HepG2 (cell line): ENCODE data around the gene CES1. TPM values are rescaled to one million over a fixed set of nuclear protein-coding genes. Genes with fewer than 3 reads are reported as not detected.

Source experiments
- ATAC-seq: fragments of 200-7000 bp; cut with Tn5 transposase; 3 replicates; pipeline ENCODE4 v1.9.1; 2020; ENCODE audit warnings: mild to moderate bottlenecking, moderate library complexity
- BruUV-seq: library from RNA; stranded (reverse); fragments of 400-500 nt; replicated peaks from 2 replicates; lab custom pipeline; 2021; lab: Mats Ljungman, UMichigan
- CTCF ChIA-PET: fragments of 300-600 bp; formaldehyde crosslinking; extraction: SDS; loops from one replicate; lab custom pipeline; 2021; ENCODE audit warnings: low total read pairs, inconsistent platforms, low intra/inter-chr PET ratio; lab: Yijun Ruan, JAX
- POLR2A ChIA-PET: fragments of 350-600 bp; sonication (Branson Sonifier 250); formaldehyde crosslinking; loops from one replicate; lab custom pipeline; 2020; ENCODE audit warnings: antibody characterized with exemption, inconsistent platforms; lab: Yijun Ruan, JAX
- DNase-seq: peaks from one replicate; pipeline ENCODE4 v3.0.0-alpha.2; 2015; ENCODE audit warnings: low spot score
- FAIRE-seq: peaks from 3 replicates; lab custom pipeline; 2011; peaks lifted over from hg19 to GRCh38; lab: Jason Lieb, UNC
- H2AFZ ChIP-seq: one replicate; pipeline ENCODE4 v1.6.1; 2011; ENCODE audit warnings: low read length, inconsistent platforms
- H3K27ac ChIP-seq: fragments of 300-600 bp; 3 replicates; pipeline ENCODE4 v1.8.0; 2011; ENCODE audit warnings: mixed run types, mild to moderate bottlenecking, mixed read lengths, low read length, inconsistent platforms; ENCODE audit not compliant: insufficient read depth; ENCODE audit errors: extremely low read length
- H3K27me3 ChIP-seq, 2 experiments: fragments of 200-600 bp in 1 of 2; 2 replicates in 1 of 2; 3 replicates in 1 of 2; pipeline versions ENCODE4 v1.6.0 to v1.8.0; 2011; ENCODE audit warnings: low read length in 2 of 2, mild to moderate bottlenecking in 2 of 2, moderate library complexity in 2 of 2, inconsistent platforms in 1 of 2; ENCODE audit not compliant: insufficient read depth in 2 of 2, control insufficient read depth in 1 of 2
- H3K36me3 ChIP-seq, 2 experiments: fragments of 200-600 bp in 1 of 2; replicated peaks in 1 of 2; 2 replicates in 1 of 2; 3 replicates in 1 of 2; pipeline versions ENCODE4 v1.5.1 to v1.8.0; 2011; ENCODE audit warnings: low read length in 2 of 2, inconsistent platforms in 1 of 2; ENCODE audit not compliant: insufficient read depth in 2 of 2, control insufficient read depth in 1 of 2
- H3K4me1 ChIP-seq: 2 replicates; pipeline ENCODE4 v1.5.1; 2012; ENCODE audit warnings: low read length, inconsistent platforms; ENCODE audit not compliant: insufficient read depth
- H3K4me2 ChIP-seq: 2 replicates; pipeline ENCODE4 v1.6.0; 2011; ENCODE audit warnings: low read depth, low read length, inconsistent platforms
- H3K4me3 ChIP-seq, 3 experiments: fragments of 200-600 bp in 1 of 3; sonication (generic), shearing (Covaris generic) in 1 of 3; replicated peaks in 1 of 3; 2 replicates each; pipeline ENCODE4 v1.5.1; 2011 to 2016; ENCODE audit warnings: low read length in 3 of 3, inconsistent platforms in 2 of 3, low read depth in 2 of 3, mild to moderate bottlenecking in 2 of 3, control low read depth in 1 of 3, mixed read lengths in 1 of 3; ENCODE audit not compliant: insufficient read depth in 1 of 3
- H3K79me2 ChIP-seq: one replicate; pipeline ENCODE4 v1.6.1; 2011; ENCODE audit warnings: low read length, inconsistent platforms; ENCODE audit not compliant: insufficient read depth
- H3K9ac ChIP-seq: 2 replicates; pipeline ENCODE4 v1.6.0; 2011; ENCODE audit warnings: mild to moderate bottlenecking, low read depth, low read length, inconsistent platforms; ENCODE audit not compliant: insufficient read depth
- H3K9me3 ChIP-seq: 2 replicates; pipeline ENCODE4 v1.5.1; 2012; ENCODE audit warnings: mild to moderate bottlenecking, low read length
- H4K20me1 ChIP-seq: 2 replicates; pipeline ENCODE4 v1.6.0; 2011; ENCODE audit warnings: inconsistent platforms, mild to moderate bottlenecking, low read length, moderate library complexity; ENCODE audit not compliant: insufficient read depth
- BCL3 ChIP-seq: sonication (generic); formaldehyde crosslinking; IDR thresholded peaks from 2 replicates; pipeline ENCODE4 v1.5.1; 2020; ENCODE audit warnings: mild to moderate bottlenecking, missing genetic modification reagents, moderate library complexity
- EHMT2 ChIP-seq: fragments of 200-600 bp; sonication (generic); IDR thresholded peaks from 2 replicates; pipeline ENCODE4 v1.7.0; 2017; ENCODE audit warnings: antibody characterized with exemption, low read depth, low read length, borderline replicate concordance
- FOXK1 ChIP-seq: sonication (generic); formaldehyde crosslinking; IDR thresholded peaks from 2 replicates; pipeline ENCODE4 v1.4.0; 2020; ENCODE audit warnings: low read depth, missing genetic modification reagents, borderline replicate concordance
- MIER3 ChIP-seq: IDR thresholded peaks from 2 replicates; pipeline ENCODE4 v1.6.1; 2016; ENCODE audit warnings: missing compliant biosample characterization, borderline replicate concordance
- NFE2 ChIP-seq: sonication (generic); formaldehyde crosslinking; IDR thresholded peaks from 2 replicates; pipeline ENCODE4 v1.4.0; 2020; ENCODE audit warnings: missing genetic modification reagents
- RNF219 ChIP-seq: sonication (generic); formaldehyde crosslinking; IDR thresholded peaks from 2 replicates; pipeline ENCODE4 v1.5.0; 2020; ENCODE audit warnings: mild to moderate bottlenecking, missing genetic modification reagents
- USF2 ChIP-seq, 2 experiments: sonication (generic) in 1 of 2; formaldehyde crosslinking in 1 of 2; IDR thresholded peaks; 2 replicates each; pipeline versions ENCODE4 v1.5.1 to v1.6.1; 2011 to 2020; ENCODE audit warnings: borderline replicate concordance in 1 of 2, low read depth in 1 of 2, low read length in 1 of 2, mild to moderate bottlenecking in 1 of 2, missing genetic modification reagents in 1 of 2, moderate library complexity in 1 of 2
- ZFP36 ChIP-seq: fragments of 150-350 bp; IDR thresholded peaks from 2 replicates; pipeline ENCODE4 v1.6.1; 2018; ENCODE audit warnings: borderline replicate concordance, low read length, low read depth; ENCODE audit not compliant: partially characterized antibody
- ZMAT3 ChIP-seq: sonication (generic); formaldehyde crosslinking; conservative IDR thresholded peaks from 2 replicates; pipeline ENCODE4 v1.7.0; 2021; ENCODE audit warnings: missing genetic modification reagents
- ZMYM3 ChIP-seq: sonication (generic); formaldehyde crosslinking; IDR thresholded peaks from 2 replicates; pipeline ENCODE4 v1.5.1; 2020; ENCODE audit warnings: mild to moderate bottlenecking, missing genetic modification reagents
- ZNF121 ChIP-seq: sonication (generic); formaldehyde crosslinking; IDR thresholded peaks from 2 replicates; pipeline ENCODE4 v1.5.0; 2020; ENCODE audit warnings: mild to moderate bottlenecking, missing genetic modification reagents
- ZNF24 ChIP-seq: fragments of 450-650 bp; IDR thresholded peaks from 2 replicates; pipeline ENCODE4 v1.6.1; 2017; ENCODE audit warnings: antibody characterized with exemption, mild to moderate bottlenecking
- ZNF687 ChIP-seq: sonication (generic); formaldehyde crosslinking; IDR thresholded peaks from 2 replicates; pipeline ENCODE4 v1.5.1; 2020; ENCODE audit warnings: mild to moderate bottlenecking, missing genetic modification reagents, moderate library complexity
- ZNF775 ChIP-seq: sonication (generic); formaldehyde crosslinking; IDR thresholded peaks from 2 replicates; pipeline ENCODE4 v1.4.0; 2020; ENCODE audit warnings: missing genetic modification reagents, mild to moderate bottlenecking, moderate library complexity, borderline replicate concordance
- WGBS: methylation state at CpG from one replicate; pipeline ENCODE4 v1.1.6; 2017; ENCODE audit warnings: low lambda C conversion rate; 5-methylcytosine and 5-hydroxymethylcytosine counted together
- in situ Hi-C: cut with HindIII; loops from 2 replicates; pipeline ENCODE4 v1.10.0; 2017; ENCODE audit warnings: low pct_unique_long_range_greater_than_20kb; ENCODE audit not compliant: extremely low pct_ligation_motif_present
- intact Hi-C: fragments of 100-400 bp; cut with micrococcal nuclease; formaldehyde crosslinking; loops from one replicate; pipeline ENCODE4 v1.10.0; 2022; ENCODE audit not compliant: unreplicated experiment
- polyA plus RNA-seq, 8 experiments: library from polyadenylated mRNA; depleted of rRNA in 3 of 8; stranded (reverse) in 7 of 8; unstranded in 1 of 8; fragments of >200 nt; fragmentation: Illumina TruSeq in 4 of 8; extraction: Trizol in 4 of 8; gene quantifications; 2 replicates each; pipeline versions ENCODE4 v1.2.1 to v1.2.3, GENCODE V29; 2011 to 2016; ENCODE audit warnings: low read depth in 4 of 8, missing spikeins in 1 of 8, mixed read lengths in 1 of 8; ENCODE audit not compliant: insufficient read depth in 1 of 8
- total RNA-seq, 5 experiments: library from RNA; depleted of rRNA; stranded (reverse); fragments of >200 nt; fragmentation: Illumina TruSeq; extraction: Trizol; gene quantifications; 2 replicates each; pipeline ENCODE4 v1.2.3, GENCODE V29; 2016; ENCODE audit warnings: low read depth in 1 of 5

The CES1 gene
- total and polyA plus RNA-seq, 2 of the 13 experiments (the other 11 are each of a cell fraction or from before 2014, with no cell fraction given): 136 to 198 TPM

- Histone ChIP-seq H3K27ac (no peak overlapping the region), H3K4me2 (no peak overlapping the region), H3K27me3 (no peaks in the 10 kb centered on the region), H3K4me1 (no peaks in the 10 kb centered on the region), H3K36me3 (peaks cover 10 to 57% of the 10 kb centered on the region in 2 experiments; a peak in 4 of 5 replicates), H4K20me1 (no peaks in the 10 kb centered on the region), H3K9ac (no peak overlapping the region), H3K9me3 (no peaks in the 10 kb centered on the region), H2AFZ (no peak overlapping the region), H3K79me2 (no peaks in the 10 kb centered on the region), H3K4me3 (no peak overlapping the region)
- FAIRE-seq: no peak
- BruUV-seq: no TSS peak
- intact Hi-C loops: no loop called here
- no peak for DNase-seq
- in situ Hi-C loops: no loop called here
- 98% methylated on average over 6 of the region's 6 CpGs for WGBS
- POLR2A ChIA-PET: no interaction called here
- CTCF ChIA-PET: no interaction called here
- ATAC-seq: no peak
- TF ChIP-seq FOXK1 (no peak), ZNF121 (CRISPR knock-in tag) (no peak), BCL3 (no peak), ZNF24 (no peak), ZNF687 (CRISPR knock-in tag) (no peak), ZMAT3 (CRISPR knock-in tag) (no peak), MIER3 (CRISPR knock-in tag) (no peak), USF2 (IDR thresholded peaks at IDR 0.05; ENCODE audit: low read depth, low read length) (no peak), USF2 (CRISPR knock-in tag; IDR thresholded peaks at IDR 0.05; ENCODE audit: borderline replicate concordance) (no peak), ZFP36 (no peak), RNF219 (no peak), EHMT2 (no peak), ZNF775 (CRISPR knock-in tag) (no peak), ZMYM3 (CRISPR knock-in tag) (no peak), NFE2 (no peak)
Observed at GRCh38 chr16:55825115-55825728, 7.7 kb downstream of the CES1 start.
